HFFc6 (cell line): ENCODE results near the gene B3GNT8. TPM values are rescaled to one million over a fixed set of nuclear protein-coding genes. Genes with fewer than 3 reads are reported as not detected.
"Not testable (repeated sequence)": the region's sequence is repeated elsewhere in the genome, so short reads cannot be mapped to it uniquely, and the experiment has no call there.

Experiments
- DNase-seq: peaks from one replicate; pipeline ENCODE4 v3.0.0-alpha.2; 2018
- H3K27ac Mint-ChIP-seq: 2 replicates; pipeline ENCODE4 v1.8.0; 2020; ENCODE audit warnings: mild to moderate bottlenecking, mixed read lengths
- H3K27me3 Mint-ChIP-seq: 2 replicates; pipeline ENCODE4 v1.8.0; 2021; ENCODE audit warnings: mild to moderate bottlenecking, moderate library complexity, mixed read lengths; ENCODE audit not compliant: insufficient read depth
- H3K36me3 Mint-ChIP-seq: 2 replicates; pipeline ENCODE4 v1.8.0; 2021; ENCODE audit warnings: low read depth, mixed read lengths
- H3K4me1 Mint-ChIP-seq: 2 replicates; pipeline ENCODE4 v1.8.0; 2020; ENCODE audit warnings: low read depth, mixed read lengths
- H3K4me3 Mint-ChIP-seq: 2 replicates; pipeline ENCODE4 v1.8.0; 2020; ENCODE audit warnings: mild to moderate bottlenecking, moderate library complexity, mixed read lengths
- H3K9me3 Mint-ChIP-seq: 2 replicates; pipeline ENCODE4 v1.8.0; 2020; ENCODE audit warnings: mild to moderate bottlenecking, mixed read lengths
- total RNA-seq, 6 experiments: library from RNA; stranded (reverse); fragmentation: NEBNext Ultra II Directional; extraction: Animal tissue kit (Norgen Biotek cat#: 25700); gene quantifications; 2 replicates in 1 of 6; 3 replicates in 5 of 6; pipeline ENCODE4 v1.2.3, GENCODE V29; 2021
- TF ChIP-seq, protein P1 (sequence below): fragments of 200-600 bp; sonication (generic); IDR thresholded peaks from 2 replicates; pipeline ENCODE4 v1.5.0; 2021; ENCODE audit warnings: antibody characterized with exemption, mild to moderate bottlenecking

Gene B3GNT8
- total RNA-seq, 6 experiments from 2014 or later = 0.47 to 2.1 (median 0.99) TPM

DNA sequence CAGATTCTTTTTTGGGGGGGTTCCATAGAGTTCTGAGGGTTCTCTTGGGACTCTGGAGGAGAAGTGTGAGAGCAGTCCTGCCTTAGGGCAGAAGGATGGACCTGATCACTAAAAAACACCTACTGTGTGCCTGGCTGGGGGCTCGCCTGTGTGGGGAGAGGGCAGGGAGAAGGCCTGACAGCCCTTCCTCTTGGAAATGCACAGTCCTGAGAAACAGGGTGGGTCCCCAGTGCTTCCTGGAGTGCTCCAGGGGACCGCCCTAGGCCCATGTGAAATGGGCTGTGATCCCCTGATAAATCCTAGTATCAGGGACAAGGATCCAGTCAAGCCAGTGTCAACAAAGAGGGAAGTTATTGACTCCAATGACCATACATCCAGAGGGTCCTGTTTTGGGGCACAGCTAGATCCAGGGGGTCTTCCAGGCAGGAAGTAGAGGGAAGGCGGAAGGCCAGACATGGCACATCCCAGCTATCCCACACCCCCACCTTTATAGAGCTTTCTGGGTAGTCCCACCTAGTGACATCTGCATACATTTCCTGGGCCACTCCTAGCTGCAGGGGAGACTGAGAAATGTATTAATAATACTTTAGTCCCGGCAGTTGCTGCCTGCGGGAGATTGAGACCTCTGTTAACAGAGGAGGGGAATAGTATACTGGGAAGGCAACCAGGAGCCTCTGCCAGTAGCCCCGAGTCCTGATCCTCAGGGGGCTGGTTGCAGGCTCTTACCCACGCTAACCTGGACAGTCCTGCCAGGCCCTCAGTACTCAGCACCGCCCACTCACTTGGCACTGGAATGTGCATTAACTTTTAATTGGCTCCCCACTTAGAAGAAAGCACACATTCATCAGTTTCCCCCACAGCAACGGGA lies 15.8 kb downstream of the B3GNT8 start:
- Mint-ChIP-seq H3K4me3 (no peak overlapping the region), H3K4me1 (peaks cover 8% of the 10 kb centered on the region), H3K27me3 (peaks cover 2% of the 10 kb centered on the region; the same call in 1 of the 2 replicates), H3K36me3 (peaks cover 13% of the 10 kb centered on the region; the same call in 1 of the 2 replicates), H3K27ac (no peak overlapping the region), H3K9me3 (no peaks in the 10 kb centered on the region)
- no peak for DNase-seq
- TF ChIP-seq, protein P1, sequence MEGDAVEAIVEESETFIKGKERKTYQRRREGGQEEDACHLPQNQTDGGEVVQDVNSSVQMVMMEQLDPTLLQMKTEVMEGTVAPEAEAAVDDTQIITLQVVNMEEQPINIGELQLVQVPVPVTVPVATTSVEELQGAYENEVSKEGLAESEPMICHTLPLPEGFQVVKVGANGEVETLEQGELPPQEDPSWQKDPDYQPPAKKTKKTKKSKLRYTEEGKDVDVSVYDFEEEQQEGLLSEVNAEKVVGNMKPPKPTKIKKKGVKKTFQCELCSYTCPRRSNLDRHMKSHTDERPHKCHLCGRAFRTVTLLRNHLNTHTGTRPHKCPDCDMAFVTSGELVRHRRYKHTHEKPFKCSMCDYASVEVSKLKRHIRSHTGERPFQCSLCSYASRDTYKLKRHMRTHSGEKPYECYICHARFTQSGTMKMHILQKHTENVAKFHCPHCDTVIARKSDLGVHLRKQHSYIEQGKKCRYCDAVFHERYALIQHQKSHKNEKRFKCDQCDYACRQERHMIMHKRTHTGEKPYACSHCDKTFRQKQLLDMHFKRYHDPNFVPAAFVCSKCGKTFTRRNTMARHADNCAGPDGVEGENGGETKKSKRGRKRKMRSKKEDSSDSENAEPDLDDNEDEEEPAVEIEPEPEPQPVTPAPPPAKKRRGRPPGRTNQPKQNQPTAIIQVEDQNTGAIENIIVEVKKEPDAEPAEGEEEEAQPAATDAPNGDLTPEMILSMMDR = no peak

DNA sequence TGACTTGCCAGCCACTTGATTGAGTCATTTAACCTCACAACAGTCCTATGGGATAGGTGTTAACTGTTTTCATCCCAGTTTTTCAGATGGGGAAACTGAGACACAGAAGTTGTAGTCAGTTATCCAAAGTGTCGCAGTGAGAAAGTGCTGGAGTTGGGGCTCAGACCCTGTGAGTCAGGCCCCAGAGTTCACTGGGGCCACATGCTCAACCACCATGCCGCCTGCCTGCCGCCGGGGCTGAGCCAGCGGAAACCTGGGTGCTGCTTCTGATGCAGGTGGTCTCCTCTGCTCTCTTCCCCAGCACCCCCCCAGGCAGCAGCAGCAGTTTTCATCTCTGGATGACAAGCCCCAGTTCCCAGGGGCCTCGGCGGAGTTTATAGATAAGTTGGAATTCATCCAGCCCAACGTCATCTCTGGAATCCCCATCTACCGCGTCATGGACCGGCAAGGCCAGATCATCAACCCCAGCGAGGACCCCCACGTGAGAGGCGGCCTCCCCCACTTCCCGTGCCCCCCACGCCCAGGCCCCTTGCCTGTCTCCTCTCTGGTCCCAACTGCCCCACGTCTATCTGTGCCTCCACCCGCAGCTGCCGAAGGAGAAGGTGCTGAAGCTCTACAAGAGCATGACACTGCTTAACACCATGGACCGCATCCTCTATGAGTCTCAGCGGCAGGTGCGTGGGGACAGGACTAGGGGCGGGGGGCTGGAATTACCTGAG lies 16.7 kb downstream of the B3GNT8 start:
- no peaks in the 10 kb centered on the region for H3K9me3 Mint-ChIP-seq
- H3K4me3 Mint-ChIP-seq = no peak overlapping the region
- H3K27ac Mint-ChIP-seq = peak overlapping the region; percentile 24; the same call in 1 of the 2 replicates
- peaks cover 8% of the 10 kb centered on the region for H3K4me1 Mint-ChIP-seq
- DNase-seq = no peak
- TF ChIP-seq, protein P1 = no peak
- peaks cover 2% of the 10 kb centered on the region; the same call in 1 of the 2 replicates for H3K27me3 Mint-ChIP-seq
- H3K36me3 Mint-ChIP-seq = peaks cover 13% of the 10 kb centered on the region; the same call in 1 of the 2 replicates

GRCh38 chr19:41409288-41409687 lies 17.9 kb downstream of the B3GNT8 start:
- peaks cover 2% of the 10 kb centered on the region for H3K27me3 Mint-ChIP-seq
- no peaks in the 10 kb centered on the region for H3K9me3 Mint-ChIP-seq
- TF ChIP-seq, protein P1 = no peak
- H3K4me1 Mint-ChIP-seq = peaks cover 8% of the 10 kb centered on the region
- no peak overlapping the region for H3K4me3 Mint-ChIP-seq
- no peak overlapping the region for H3K27ac Mint-ChIP-seq
- H3K36me3 Mint-ChIP-seq = peaks cover 9% of the 10 kb centered on the region; the same call in 1 of the 2 replicates
- no peak for DNase-seq

GRCh38 chr19:41408846-41409245 lies 18.3 kb downstream of the B3GNT8 start:
- DNase-seq, H3K4me3 Mint-ChIP-seq, H3K4me1 Mint-ChIP-seq, H3K27me3 Mint-ChIP-seq, H3K36me3 Mint-ChIP-seq, H3K27ac Mint-ChIP-seq, H3K9me3 Mint-ChIP-seq: not testable (repeated sequence)

DNA sequence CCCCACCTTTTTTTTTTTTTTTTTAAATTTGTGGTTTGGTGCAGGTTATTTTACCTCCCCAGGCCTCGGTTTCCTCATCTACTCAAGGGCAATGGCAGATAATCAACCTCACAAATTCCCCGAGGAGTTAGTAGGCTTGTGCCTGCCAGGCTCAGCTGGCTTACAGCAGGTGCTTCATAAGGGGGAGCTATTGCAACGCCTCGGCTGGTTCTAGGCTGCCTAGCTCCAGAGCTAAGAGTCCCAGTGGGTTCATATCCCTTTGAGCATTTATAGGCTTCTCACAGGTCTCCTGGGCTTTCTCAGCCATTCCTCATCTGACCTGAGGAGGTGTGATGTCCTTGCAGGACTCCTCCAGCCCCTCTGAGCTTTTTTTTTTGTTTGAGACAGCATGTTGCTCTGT lies 18.9 kb downstream of the B3GNT8 start:
- TF ChIP-seq, protein P1 = no peak
- H3K27ac Mint-ChIP-seq = no peak overlapping the region
- H3K4me1 Mint-ChIP-seq = peaks cover 8% of the 10 kb centered on the region
- H3K36me3 Mint-ChIP-seq = no peaks in the 10 kb centered on the region
- H3K4me3 Mint-ChIP-seq = no peak overlapping the region
- no peaks in the 10 kb centered on the region for H3K9me3 Mint-ChIP-seq
- H3K27me3 Mint-ChIP-seq = peaks cover 2% of the 10 kb centered on the region
- DNase-seq = no peak

DNA sequence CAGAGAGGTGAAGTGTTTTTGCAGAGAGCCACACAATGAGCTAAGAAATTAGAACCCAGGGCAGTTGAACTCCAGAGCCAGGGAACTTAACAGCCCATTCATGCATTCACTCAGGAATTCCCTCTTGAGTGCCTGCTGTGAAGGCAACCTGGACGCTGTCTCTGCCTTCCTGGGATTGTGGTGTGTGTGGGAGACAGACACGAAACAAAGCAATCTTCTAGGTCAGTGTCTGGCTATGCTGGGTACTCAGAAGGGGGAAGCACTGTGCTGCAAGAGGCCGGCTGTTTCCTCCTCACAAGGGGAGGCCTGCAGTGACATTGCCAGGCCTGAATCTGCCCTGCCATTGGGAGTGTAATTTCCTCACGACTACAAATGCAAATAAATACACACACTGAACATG lies 19.9 kb downstream of the B3GNT8 start:
- TF ChIP-seq, protein P1 = no peak
- Mint-ChIP-seq H3K27ac (no peak overlapping the region), H3K4me1 (peaks cover 8% of the 10 kb centered on the region), H3K4me3 (no peak overlapping the region), H3K9me3 (no peaks in the 10 kb centered on the region), H3K27me3 (no peaks in the 10 kb centered on the region; the same call in 1 of the 2 replicates), H3K36me3 (no peaks in the 10 kb centered on the region)
- no peak for DNase-seq
